GM10847 (cell line): ENCODE data around the gene DUSP22.

ENCODE experiments used
- POLR2A ChIP-seq: IDR thresholded peaks from 2 replicates; pipeline ENCODE4 v1.6.1; 2011; ENCODE audit not compliant: insufficient read length; ENCODE audit errors: extremely low read depth

The DUSP22 gene

GRCh38 chr6:353642-354614 lies 61.6 kb downstream of the DUSP22 start:
- no peak for TF ChIP-seq POLR2A

GRCh38 chr6:354631-355280 lies 62.5 kb downstream of the DUSP22 start:
- no peak for TF ChIP-seq POLR2A

- no peak for TF ChIP-seq POLR2A
These were observed 63.3 kb downstream of the DUSP22 start for GRCh38 chr6:355373-356208.

GRCh38 chr6:356828-357251 lies 64.6 kb downstream of the DUSP22 start:
- TF ChIP-seq POLR2A, result no peak

- TF ChIP-seq POLR2A, result no peak
These were observed 65.0 kb downstream of the DUSP22 start for GRCh38 chr6:357261-357790.

- no peak for TF ChIP-seq POLR2A
These were observed 65.6 kb downstream of the DUSP22 start for GRCh38 chr6:357791-358341.

- no peak for TF ChIP-seq POLR2A
These were observed 66.1 kb downstream of the DUSP22 start for GRCh38 chr6:358432-358831.

- no peak for TF ChIP-seq POLR2A
These were observed 66.6 kb downstream of the DUSP22 start for GRCh38 chr6:358847-359246.

GRCh38 chr6:359261-360035 lies 67.2 kb downstream of the DUSP22 start:
- no peak for TF ChIP-seq POLR2A

GRCh38 chr6:360349-360748 lies 68.1 kb downstream of the DUSP22 start:
- TF ChIP-seq POLR2A, result no peak

GRCh38 chr6:360764-361373 lies 68.6 kb downstream of the DUSP22 start:
- TF ChIP-seq POLR2A, result no peak

- TF ChIP-seq POLR2A, result no peak
These were observed 69.3 kb downstream of the DUSP22 start for GRCh38 chr6:361411-362132.
